ENCODE results near the gene LIF.

DNA sequence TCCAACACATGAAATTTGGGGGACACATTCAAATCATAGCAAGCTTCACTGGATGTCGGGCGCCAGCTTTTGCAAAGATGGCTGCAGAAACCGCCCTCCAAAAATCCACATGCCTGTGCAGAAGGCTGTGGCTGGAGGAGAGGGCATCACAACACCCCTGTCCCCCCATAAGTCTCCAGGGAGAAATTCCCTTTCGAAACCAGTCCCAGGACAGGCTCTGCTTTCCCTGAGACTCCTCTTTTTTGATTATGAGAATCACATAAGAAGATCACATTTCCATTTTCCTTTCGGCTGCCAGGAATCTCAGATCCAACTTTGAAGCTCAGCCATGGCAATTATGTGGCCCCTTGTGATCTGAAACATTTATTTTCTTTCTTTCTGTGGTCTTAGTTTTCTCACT lies 9.7 kb downstream of the LIF start:
- TF ChIP-seq, protein P1, sequence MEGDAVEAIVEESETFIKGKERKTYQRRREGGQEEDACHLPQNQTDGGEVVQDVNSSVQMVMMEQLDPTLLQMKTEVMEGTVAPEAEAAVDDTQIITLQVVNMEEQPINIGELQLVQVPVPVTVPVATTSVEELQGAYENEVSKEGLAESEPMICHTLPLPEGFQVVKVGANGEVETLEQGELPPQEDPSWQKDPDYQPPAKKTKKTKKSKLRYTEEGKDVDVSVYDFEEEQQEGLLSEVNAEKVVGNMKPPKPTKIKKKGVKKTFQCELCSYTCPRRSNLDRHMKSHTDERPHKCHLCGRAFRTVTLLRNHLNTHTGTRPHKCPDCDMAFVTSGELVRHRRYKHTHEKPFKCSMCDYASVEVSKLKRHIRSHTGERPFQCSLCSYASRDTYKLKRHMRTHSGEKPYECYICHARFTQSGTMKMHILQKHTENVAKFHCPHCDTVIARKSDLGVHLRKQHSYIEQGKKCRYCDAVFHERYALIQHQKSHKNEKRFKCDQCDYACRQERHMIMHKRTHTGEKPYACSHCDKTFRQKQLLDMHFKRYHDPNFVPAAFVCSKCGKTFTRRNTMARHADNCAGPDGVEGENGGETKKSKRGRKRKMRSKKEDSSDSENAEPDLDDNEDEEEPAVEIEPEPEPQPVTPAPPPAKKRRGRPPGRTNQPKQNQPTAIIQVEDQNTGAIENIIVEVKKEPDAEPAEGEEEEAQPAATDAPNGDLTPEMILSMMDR (IDR thresholded peaks at IDR 0.05): no peak
- TF ChIP-seq EP300 (IDR thresholded peaks at IDR 0.05) (no peak), POLR2A (IDR thresholded peaks at IDR 0.05; ENCODE audit: low read depth) (no peak), POLR2AphosphoS5 (IDR thresholded peaks at IDR 0.05) (no peak)

Measured in esophagus muscularis mucosa (tissue), 4 donors.